ENCODE results near the gene RNF126. TPM values are rescaled to one million over a fixed set of nuclear protein-coding genes. Genes with fewer than 3 reads are reported as not detected.
A peak's percentile ranks its signal among the peaks of the same experiment; 100 is the strongest.
"Not testable (repeated sequence)": the region's sequence is repeated elsewhere in the genome, so short reads cannot be mapped to it uniquely, and the experiment has no call there.

RNF126 gene
- total RNA-seq, 8 experiments from 2014 or later, result 9.3 to 54.5 (median 22.7) TPM

DNA sequence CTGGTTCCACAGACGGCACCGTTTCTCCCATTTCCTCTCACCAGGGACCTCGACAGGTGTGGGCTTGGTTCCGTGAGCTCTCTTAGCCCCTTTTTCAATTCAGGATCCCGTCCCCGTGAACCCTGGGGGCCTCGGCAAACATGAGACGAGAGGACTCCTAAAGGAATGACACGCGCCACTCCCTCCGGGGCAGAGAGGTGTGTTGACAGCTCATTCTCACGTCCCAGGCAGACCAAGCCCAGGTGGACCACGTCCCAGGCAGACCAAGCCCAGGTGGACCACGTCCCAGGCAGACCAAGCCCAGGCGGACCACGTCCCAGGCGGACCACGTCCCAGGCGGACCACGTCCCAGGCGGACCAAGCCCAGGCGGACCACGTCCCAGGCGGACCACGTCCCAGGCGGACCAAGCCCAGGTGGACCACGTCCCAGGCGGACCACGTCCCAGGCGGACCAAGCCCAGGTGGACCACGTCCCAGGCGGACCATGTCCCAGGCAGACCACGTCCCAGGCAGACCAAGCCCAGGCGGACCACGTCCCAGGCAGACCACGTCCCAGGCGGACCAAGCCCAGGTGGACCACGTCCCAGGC is 4.1 kb upstream of the RNF126 start:
- peaks cover 6 to 14% of the 10 kb centered on the region in 2 donors for H3K4me1 ChIP-seq (replicated peaks in 1 of 2)
- not testable (repeated sequence) for ATAC-seq (replicated peaks in 6 of 8); H3K27ac ChIP-seq; H3K4me3 ChIP-seq
- 72 to 100% (median 93%) methylated on average over 2 to 7 of the region's 38 CpGs; no CpG with 5 or more reads in 7 of the 10 experiments for WGBS, 10 experiments
- in situ Hi-C loops (cut with MboI; ENCODE audit: low pct_unique_long_range_greater_than_20kb in 2 of 9, low sequenced_read_pairs in 9 of 9, unreplicated experiment in 9 of 9), result loop anchor here in 5 of 9 experiments (10.0 to 25.0 kb wide), 4 partner anchors 58 to 245 kb away; partner anchors contain the start of genes KISS1R (in 1 of the 5), MISP (in 1 of the 5) and R3HDM4 (in 1 of the 5)

- peak; percentile 7 to 54 (median 36) for ATAC-seq (replicated peaks in 6 of 8)
- Histone ChIP-seq H3K4me1 (replicated peaks in 1 of 2) (peaks cover 20 to 26% of the 10 kb centered on the region in 2 donors), H3K4me3 (no peak overlapping the region), H3K27ac (no peak overlapping the region)
- WGBS, 10 experiments, result 0 to 31% (median 0%) methylated on average over 2 to 7 of the region's 24 CpGs; no CpG with 5 or more reads in 3 of the 10 experiments
- in situ Hi-C loops (cut with MboI; ENCODE audit: low pct_unique_long_range_greater_than_20kb in 2 of 9, low sequenced_read_pairs in 9 of 9, unreplicated experiment in 9 of 9), result loop anchor here in 5 of 9 experiments (10.0 to 25.0 kb wide), 4 partner anchors 60 to 247 kb away; partner anchors contain the start of genes KISS1R (in 1 of the 5), MISP (in 1 of the 5) and R3HDM4 (in 1 of the 5)
Observed at GRCh38 chr19:664913-665443, 2.0 kb upstream of the RNF126 start.

DNA sequence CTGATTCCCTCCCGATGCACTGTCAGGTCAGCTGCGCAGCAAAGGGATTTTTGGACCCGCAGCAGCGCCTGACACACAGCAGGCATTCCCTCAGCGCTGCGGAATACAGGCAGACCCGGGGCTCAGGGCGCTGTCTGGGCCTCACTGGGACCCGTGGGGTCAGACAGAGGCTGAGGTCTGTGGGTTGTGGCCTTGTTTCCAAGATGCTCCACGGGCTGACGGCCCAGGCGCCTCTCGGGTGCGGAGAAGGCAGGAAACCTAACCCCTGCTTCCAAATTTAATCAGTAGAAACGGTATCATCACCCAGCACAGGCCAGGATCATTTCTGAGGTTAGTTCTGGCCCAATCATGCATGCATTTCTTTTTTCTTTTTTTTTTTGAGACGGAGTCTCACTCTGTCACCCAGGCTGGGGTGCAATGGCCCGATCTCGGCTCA is 686 bp upstream of the RNF126 start:
- H3K4me1 ChIP-seq (replicated peaks in 1 of 2), result peaks cover 20 to 26% of the 10 kb centered on the region in 2 donors
- peak overlapping the region; percentile 85 to 91 for H3K27ac ChIP-seq
- 0 to 92% (median 68%) methylated on average over 1 to 6 of the region's 18 CpGs; no CpG with 5 or more reads in 4 of the 10 experiments for WGBS, 10 experiments
- H3K4me3 ChIP-seq, result peak overlapping the region; percentile 66 to 97 (median 90)
- in situ Hi-C loops (cut with MboI; ENCODE audit: low pct_unique_long_range_greater_than_20kb in 2 of 9, low sequenced_read_pairs in 9 of 9, unreplicated experiment in 9 of 9), result loop anchor here in 5 of 9 experiments (10.0 to 25.0 kb wide), 4 partner anchors 61 to 249 kb away; partner anchors contain the start of genes KISS1R (in 1 of the 5), MISP (in 1 of the 5) and R3HDM4 (in 1 of the 5)
- no peak for ATAC-seq (replicated peaks in 6 of 8)

DNA sequence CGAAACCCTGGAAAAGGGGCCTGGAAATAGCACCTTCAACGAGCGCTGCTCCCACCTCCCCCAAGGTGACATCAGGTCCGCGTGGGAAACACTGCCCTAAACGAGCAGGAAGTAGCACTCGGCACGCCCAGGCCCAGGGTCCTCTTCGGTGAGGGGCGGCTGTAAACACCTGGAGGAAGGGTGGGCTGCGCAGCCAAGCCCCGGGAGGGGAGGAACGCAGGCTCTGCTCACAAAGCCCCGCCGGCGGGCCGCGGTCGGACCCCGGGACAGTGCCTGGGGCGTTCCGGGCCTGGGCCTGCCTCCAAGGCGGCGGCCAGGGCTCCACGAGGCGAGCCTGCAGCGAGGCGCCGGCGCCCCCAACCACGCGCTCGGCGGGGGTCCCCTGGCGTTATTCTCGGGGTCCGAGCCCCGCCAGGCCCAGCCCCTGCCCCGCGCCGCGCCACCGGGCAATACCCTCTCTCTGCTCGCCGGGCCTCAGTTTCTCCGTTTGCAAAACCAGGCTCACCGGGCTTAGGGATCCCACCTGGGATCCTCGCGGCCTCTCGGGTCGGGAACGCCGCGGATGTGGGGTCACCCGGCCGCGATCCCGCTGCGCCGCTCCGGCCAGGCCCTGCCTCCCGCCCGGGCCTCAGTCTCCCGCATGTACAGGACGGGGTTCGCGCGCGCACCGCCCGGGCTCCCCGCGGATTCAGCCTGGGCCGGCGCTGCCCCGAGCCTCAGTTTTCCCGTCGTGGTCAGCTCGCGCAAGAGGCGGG is 630 bp downstream of the RNF126 start:
- Histone ChIP-seq H3K4me1 (replicated peaks in 1 of 2) (peaks cover 27 to 35% of the 10 kb centered on the region in 2 donors), H3K27ac (peak overlapping the region; percentile 82 to 88), H3K4me3 (peak overlapping the region; percentile 66 to 97 (median 90))
- in situ Hi-C loops (cut with MboI; ENCODE audit: low pct_unique_long_range_greater_than_20kb in 2 of 9, low sequenced_read_pairs in 9 of 9, unreplicated experiment in 9 of 9), result loop anchor here in 5 of 9 experiments (10.0 to 25.0 kb wide), 4 partner anchors 62 to 250 kb away; partner anchors contain the start of genes KISS1R (in 1 of the 5), MISP (in 1 of the 5) and R3HDM4 (in 1 of the 5)
- peak in 5 of 8 experiments; percentile 1 to 10 (median 3) for ATAC-seq (replicated peaks in 6 of 8)
- WGBS, 10 experiments, result 0 to 40% (median 3%) methylated on average over 1 to 10 of the region's 81 CpGs; no CpG with 5 or more reads in 7 of the 10 experiments

DNA sequence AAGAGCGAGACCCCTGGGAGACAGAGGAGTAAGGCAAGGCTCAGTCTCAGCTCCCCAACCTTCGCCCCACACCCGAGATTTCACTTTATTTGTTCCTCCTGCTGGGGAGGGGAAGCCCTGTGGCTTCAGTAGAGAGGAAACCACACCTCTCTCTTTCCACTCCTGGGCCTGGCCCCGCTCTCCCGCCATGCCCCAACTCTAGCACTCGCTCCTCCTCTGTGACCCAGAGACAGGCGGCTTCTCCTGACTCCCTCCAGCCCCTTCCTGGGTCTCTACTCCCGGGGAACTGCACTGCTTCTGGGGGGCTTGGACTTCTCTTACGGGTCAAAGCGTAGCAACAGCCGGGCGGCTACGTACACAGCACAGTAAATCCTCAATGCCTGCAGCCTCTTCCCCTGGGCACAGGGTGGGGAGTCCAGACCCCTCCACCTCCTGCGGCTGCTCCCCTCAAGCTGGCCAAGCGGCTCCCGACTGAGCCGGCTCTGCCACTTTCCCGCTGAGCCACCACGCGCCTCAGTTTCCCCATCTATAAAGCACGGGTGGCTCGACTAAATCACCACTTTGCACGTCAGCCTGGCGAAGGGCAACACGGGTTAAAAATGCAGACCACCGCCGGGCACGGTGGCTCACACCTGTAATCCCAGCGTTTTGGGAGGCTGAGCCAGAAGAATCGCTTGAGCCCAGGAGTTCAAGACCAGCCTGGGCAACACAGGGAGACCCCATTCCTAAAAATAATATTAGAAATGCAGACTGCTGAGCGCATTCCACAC is 1.4 kb downstream of the RNF126 start:
- ATAC-seq (replicated peaks in 6 of 8), result peak in 3 of 8 experiments; percentile 4 to 8 (median 5)
- in situ Hi-C loops (cut with MboI; ENCODE audit: low pct_unique_long_range_greater_than_20kb in 2 of 9, low sequenced_read_pairs in 9 of 9, unreplicated experiment in 9 of 9), result loop anchor here in 5 of 9 experiments (10.0 to 25.0 kb wide), 4 partner anchors 63 to 251 kb away; partner anchors contain the start of genes KISS1R (in 1 of the 5), MISP (in 1 of the 5) and R3HDM4 (in 1 of the 5)
- Histone ChIP-seq H3K4me3 (peak overlapping the region; percentile 66 to 97 (median 90)), H3K4me1 (replicated peaks in 1 of 2) (peaks cover 27 to 35% of the 10 kb centered on the region in 2 donors), H3K27ac (no peak overlapping the region)
- 0 to 23% (median 10%) methylated on average over 1 to 15 of the region's 31 CpGs; no CpG with 5 or more reads in 4 of the 10 experiments for WGBS, 10 experiments

- Histone ChIP-seq H3K4me1 (replicated peaks in 1 of 2) (peaks cover 27 to 35% of the 10 kb centered on the region in 2 donors), H3K4me3 (peak overlapping the region; percentile 66 to 97 (median 90)), H3K27ac (no peak overlapping the region)
- 80 to 86% (median 83%) methylated on average over 1 to 2 of the region's 20 CpGs; no CpG with 5 or more reads in 7 of the 10 experiments for WGBS, 10 experiments
- ATAC-seq (replicated peaks in 6 of 8), result no peak
- in situ Hi-C loops (cut with MboI; ENCODE audit: low pct_unique_long_range_greater_than_20kb in 2 of 9, low sequenced_read_pairs in 9 of 9, unreplicated experiment in 9 of 9), result loop anchor here in 5 of 9 experiments (10.0 to 25.0 kb wide), 4 partner anchors 64 to 251 kb away; partner anchors contain the start of genes KISS1R (in 1 of the 5), MISP (in 1 of the 5) and R3HDM4 (in 1 of the 5)
Observed at GRCh38 chr19:660793-661426, 2.1 kb downstream of the RNF126 start.

DNA sequence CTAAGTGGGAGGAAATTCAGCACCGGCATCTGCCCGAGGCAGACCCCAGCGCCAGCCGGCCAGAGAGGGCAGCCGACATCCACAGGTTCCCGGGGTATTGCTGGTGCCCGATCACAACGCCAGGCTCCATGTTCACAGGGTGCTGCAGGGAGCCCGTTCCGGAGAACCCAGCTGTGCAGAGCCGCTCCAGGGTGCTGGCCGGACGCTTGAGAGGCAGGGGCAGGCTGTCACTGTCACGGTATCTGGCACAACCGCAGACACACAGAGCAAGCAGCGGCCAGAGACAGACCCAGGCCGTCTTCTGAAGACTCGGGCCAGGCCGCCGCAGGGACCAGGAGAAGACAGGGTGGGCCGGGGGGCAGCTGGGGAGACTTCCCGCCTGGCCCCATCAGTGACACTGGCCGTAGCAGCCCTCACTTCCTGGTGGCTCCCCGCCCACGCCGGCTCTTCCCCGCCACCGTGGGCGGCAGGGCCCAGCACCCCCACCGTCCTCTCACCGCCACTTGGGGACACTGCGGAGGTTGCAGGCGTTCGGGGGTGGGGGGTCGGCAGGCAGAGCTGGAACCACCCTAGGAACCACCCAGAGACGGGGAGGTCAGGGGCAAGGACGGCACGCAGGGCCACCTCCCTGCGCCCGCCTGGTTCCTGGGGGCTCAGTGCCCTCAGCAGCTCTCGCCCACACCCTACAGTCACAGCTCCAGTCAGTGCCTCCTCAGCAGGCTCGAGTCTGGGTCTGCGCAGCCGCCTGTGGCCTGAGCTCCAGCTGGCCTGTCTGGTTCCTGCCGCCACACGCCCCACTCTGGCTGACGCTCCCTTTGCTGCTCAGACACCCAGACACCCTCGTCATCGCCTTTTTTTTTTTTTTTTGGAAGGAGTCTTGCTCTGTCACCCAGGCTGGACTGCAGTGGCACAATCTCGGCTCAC is 3.8 kb downstream of the RNF126 start:
- ATAC-seq (replicated peaks in 6 of 8), result peak in 3 of 8 experiments; percentile 30 to 63 (median 52)
- H3K4me1 ChIP-seq (replicated peaks in 1 of 2), result peaks cover 27 to 29% of the 10 kb centered on the region in 2 donors
- WGBS, 10 experiments, result 0 to 88% (median 53%) methylated on average over 1 to 8 of the region's 50 CpGs; no CpG with 5 or more reads in 2 of the 10 experiments
- H3K27ac ChIP-seq, result no peak overlapping the region
- in situ Hi-C loops (cut with MboI; ENCODE audit: low pct_unique_long_range_greater_than_20kb in 2 of 9, low sequenced_read_pairs in 9 of 9, unreplicated experiment in 9 of 9), result loop anchor here in 2 of 9 experiments (25.0 kb wide), 2 partner anchors 103 to 253 kb away; partner anchors contain the start of genes KISS1R (in 1 of the 2), MISP (in 1 of the 2) and R3HDM4 (in 1 of the 2)
- H3K4me3 ChIP-seq, result no peak overlapping the region

DNA sequence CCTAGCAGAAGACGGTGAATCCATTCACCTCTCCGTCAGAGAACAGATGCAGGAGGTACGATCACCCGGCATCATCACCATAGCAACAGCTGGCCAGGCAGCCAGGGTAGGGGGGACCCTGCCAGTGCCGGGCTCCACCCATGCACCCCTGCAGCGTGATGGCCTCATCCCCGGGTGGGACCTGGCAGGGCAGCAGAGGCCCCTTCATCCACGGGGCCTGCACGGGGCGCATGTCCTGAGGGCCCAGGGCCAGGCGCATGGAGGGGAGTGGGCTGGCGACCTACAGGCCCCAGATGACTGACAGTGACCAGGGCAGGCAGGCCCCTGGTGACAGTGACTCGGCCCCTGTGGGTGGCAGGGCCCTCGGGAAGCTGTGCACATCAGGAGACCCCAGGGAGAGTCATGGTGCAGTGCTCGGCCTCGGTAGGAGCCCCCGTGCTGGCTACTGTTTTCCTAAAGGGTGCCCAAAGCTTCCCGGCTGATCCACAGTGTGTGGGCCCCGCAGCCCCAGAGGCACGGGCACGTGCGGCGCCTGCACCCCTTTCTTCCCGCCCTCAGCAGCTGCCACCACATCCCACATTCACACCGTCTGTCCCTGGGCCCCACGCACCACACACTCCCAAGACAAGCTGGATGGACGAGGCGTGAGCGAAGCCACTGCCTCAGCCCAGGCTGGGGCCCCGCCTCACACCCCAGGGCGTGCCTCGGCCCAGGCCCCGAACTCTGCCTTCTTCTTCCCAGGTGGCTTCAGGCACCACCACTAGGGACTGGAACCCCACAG is 4.8 kb downstream of the RNF126 start:
- WGBS, 10 experiments, result 60 to 85% methylated on average over 1 to 4 of the region's 33 CpGs; no CpG with 5 or more reads in 8 of the 10 experiments
- in situ Hi-C loops (cut with MboI; ENCODE audit: low pct_unique_long_range_greater_than_20kb in 2 of 9, low sequenced_read_pairs in 9 of 9, unreplicated experiment in 9 of 9), result loop anchor here in 2 of 9 experiments (25.0 kb wide), 2 partner anchors 104 to 254 kb away; partner anchors contain the start of genes KISS1R (in 1 of the 2), MISP (in 1 of the 2) and R3HDM4 (in 1 of the 2)

GRCh38 chr19:657611-658010 is 5.4 kb downstream of the RNF126 start:
- Histone ChIP-seq H3K27ac (no peak overlapping the region), H3K4me3 (no peak overlapping the region), H3K4me1 (replicated peaks in 1 of 2) (peaks cover 21% of the 10 kb centered on the region in 2 donors)
- no peak for ATAC-seq (replicated peaks in 6 of 8)
- in situ Hi-C loops (cut with MboI; ENCODE audit: low pct_unique_long_range_greater_than_20kb in 2 of 9, low sequenced_read_pairs in 9 of 9, unreplicated experiment in 9 of 9), result loop anchor here in 2 of 9 experiments (25.0 kb wide), 2 partner anchors 105 to 255 kb away; partner anchors contain the start of genes KISS1R (in 1 of the 2), MISP (in 1 of the 2) and R3HDM4 (in 1 of the 2)
- 79 to 89% methylated on average over 3 to 7 of the region's 19 CpGs; no CpG with 5 or more reads in 8 of the 10 experiments for WGBS, 10 experiments

More for the DNA sequence above, 4.8 kb downstream of the RNF126 start:
- Histone ChIP-seq H3K4me1 (replicated peaks in 1 of 2) (peaks cover 21% of the 10 kb centered on the region in 2 donors), H3K27ac (no peak overlapping the region), H3K4me3 (no peak overlapping the region)
- ATAC-seq (replicated peaks in 6 of 8), result peak in 4 of 8 experiments; percentile 5 to 30 (median 16)
